MM.1S (cell line): Measurements from ENCODE around the gene USP47.

Experiments used
- DNase-seq: peaks from one replicate; pipeline ENCODE4 v3.0.0-alpha.2; 2015
- H2AFZ ChIP-seq: fragments of 300-600 bp; sonication (generic); 2 replicates; pipeline ENCODE4 v1.6.0; 2016; ENCODE audit warnings: antibody characterized with exemption, low read length
- H3F3A ChIP-seq: fragments of 300-600 bp; sonication (generic); 2 replicates; pipeline ENCODE4 v1.6.1; 2016; ENCODE audit warnings: mild to moderate bottlenecking, antibody characterized with exemption, low read length, moderate library complexity, mixed read lengths; ENCODE audit not compliant: insufficient read depth
- H3K27ac ChIP-seq: fragments of 300-600 bp; sonication (generic); 2 replicates; pipeline ENCODE4 v1.5.1; 2016; ENCODE audit warnings: mild to moderate bottlenecking, low read length
- H3K27me3 ChIP-seq: fragments of 300-600 bp; sonication (generic); replicated peaks from 2 replicates; pipeline ENCODE4 v1.6.0; 2016; ENCODE audit warnings: low read length; ENCODE audit not compliant: insufficient read depth
- H3K36me3 ChIP-seq: fragments of 300-600 bp; sonication (generic); replicated peaks from 2 replicates; pipeline ENCODE4 v1.6.1; 2016; ENCODE audit warnings: mild to moderate bottlenecking, low read length, mixed read lengths; ENCODE audit not compliant: insufficient read depth
- H3K4me1 ChIP-seq: fragments of 300-600 bp; sonication (generic); 2 replicates; pipeline ENCODE4 v1.6.1; 2016; ENCODE audit warnings: low read length, mixed read lengths
- H3K4me2 ChIP-seq: fragments of 300-600 bp; sonication (generic); 2 replicates; pipeline ENCODE4 v1.6.0; 2016; ENCODE audit warnings: low read depth, low read length
- H3K4me3 ChIP-seq: fragments of 300-600 bp; sonication (generic); 2 replicates; pipeline ENCODE4 v1.5.1; 2016; ENCODE audit warnings: low read length, mixed read lengths
- H3K79me2 ChIP-seq: fragments of 300-600 bp; sonication (generic); 2 replicates; pipeline ENCODE4 v1.6.1; 2016; ENCODE audit warnings: mixed run types, low read length, mixed read lengths
- H3K9ac ChIP-seq: fragments of 300-600 bp; sonication (generic); 2 replicates; pipeline ENCODE4 v1.6.1; 2016; ENCODE audit warnings: low read length, mixed read lengths
- H3K9me2 ChIP-seq: fragments of 300-600 bp; sonication (generic); replicated peaks from 2 replicates; pipeline ENCODE4 v1.6.1; 2016; ENCODE audit warnings: mild to moderate bottlenecking, low read length, mixed read lengths; ENCODE audit not compliant: insufficient read depth
- H3K9me3 ChIP-seq: fragments of 300-600 bp; sonication (generic); replicated peaks from 2 replicates; pipeline ENCODE4 v1.6.1; 2016; ENCODE audit warnings: mild to moderate bottlenecking, low read length, mixed read lengths; ENCODE audit not compliant: insufficient read depth
- H4K20me1 ChIP-seq: fragments of 300-600 bp; sonication (generic); 2 replicates; pipeline ENCODE4 v1.6.1; 2016; ENCODE audit warnings: mild to moderate bottlenecking, low read length, moderate library complexity, mixed read lengths; ENCODE audit not compliant: insufficient read depth
- EZH2 ChIP-seq: fragments of 300-600 bp; sonication (generic); optimal IDR thresholded peaks from 2 replicates; pipeline ENCODE3; 2017; ENCODE audit warnings: low read depth, mild to moderate bottlenecking, antibody characterized with exemption, low read length, mixed read lengths
- EZH2phosphoT487 ChIP-seq: fragments of 300-600 bp; sonication (generic); IDR thresholded peaks from 2 replicates; pipeline ENCODE4 v1.6.1; 2018; ENCODE audit warnings: antibody characterized with exemption, low read length
- TF ChIP-seq, protein P1 (sequence below): fragments of 300-600 bp; sonication (generic); IDR thresholded peaks from 2 replicates; pipeline ENCODE4 v1.5.1; 2016; ENCODE audit warnings: antibody characterized with exemption, low read length, mixed read lengths

The USP47 gene

DNA sequence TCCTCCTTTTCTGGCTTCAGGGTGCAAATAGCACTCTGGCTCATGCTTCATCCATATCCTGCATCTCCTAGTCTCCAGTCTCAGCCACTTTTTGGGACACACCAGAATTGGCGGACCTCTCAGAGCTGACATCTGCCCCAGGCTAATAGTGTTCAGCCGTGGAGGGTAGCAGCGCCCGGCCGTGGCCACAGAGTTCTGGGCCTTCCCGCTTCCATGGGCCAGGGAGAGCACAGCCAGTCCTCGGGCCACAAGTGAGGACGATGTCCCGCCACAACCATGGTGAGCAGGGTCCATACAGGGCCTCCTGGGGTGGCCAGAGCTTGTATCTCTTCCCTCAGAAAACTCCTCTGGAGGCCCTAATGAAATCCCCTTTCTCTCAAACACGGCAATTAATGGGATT, 140.7 kb downstream of the USP47 start:
- Histone ChIP-seq H4K20me1 (no peaks in the 10 kb centered on the region), H2AFZ (no peak overlapping the region), H3K27me3 (no peaks in the 10 kb centered on the region), H3K9ac (no peak overlapping the region), H3K36me3 (no peaks in the 10 kb centered on the region), H3K4me2 (no peak overlapping the region), H3K27ac (no peak overlapping the region), H3F3A (no peaks in the 10 kb centered on the region), H3K4me1 (no peaks in the 10 kb centered on the region), H3K79me2 (no peaks in the 10 kb centered on the region), H3K4me3 (no peak overlapping the region), H3K9me3 (no peaks in the 10 kb centered on the region), H3K9me2 (no peaks in the 10 kb centered on the region)
- DNase-seq, result no peak
- TF ChIP-seq EZH2phosphoT487 (no peak), EZH2 (no peak)
- TF ChIP-seq, protein P1, sequence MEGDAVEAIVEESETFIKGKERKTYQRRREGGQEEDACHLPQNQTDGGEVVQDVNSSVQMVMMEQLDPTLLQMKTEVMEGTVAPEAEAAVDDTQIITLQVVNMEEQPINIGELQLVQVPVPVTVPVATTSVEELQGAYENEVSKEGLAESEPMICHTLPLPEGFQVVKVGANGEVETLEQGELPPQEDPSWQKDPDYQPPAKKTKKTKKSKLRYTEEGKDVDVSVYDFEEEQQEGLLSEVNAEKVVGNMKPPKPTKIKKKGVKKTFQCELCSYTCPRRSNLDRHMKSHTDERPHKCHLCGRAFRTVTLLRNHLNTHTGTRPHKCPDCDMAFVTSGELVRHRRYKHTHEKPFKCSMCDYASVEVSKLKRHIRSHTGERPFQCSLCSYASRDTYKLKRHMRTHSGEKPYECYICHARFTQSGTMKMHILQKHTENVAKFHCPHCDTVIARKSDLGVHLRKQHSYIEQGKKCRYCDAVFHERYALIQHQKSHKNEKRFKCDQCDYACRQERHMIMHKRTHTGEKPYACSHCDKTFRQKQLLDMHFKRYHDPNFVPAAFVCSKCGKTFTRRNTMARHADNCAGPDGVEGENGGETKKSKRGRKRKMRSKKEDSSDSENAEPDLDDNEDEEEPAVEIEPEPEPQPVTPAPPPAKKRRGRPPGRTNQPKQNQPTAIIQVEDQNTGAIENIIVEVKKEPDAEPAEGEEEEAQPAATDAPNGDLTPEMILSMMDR, result no peak

DNA sequence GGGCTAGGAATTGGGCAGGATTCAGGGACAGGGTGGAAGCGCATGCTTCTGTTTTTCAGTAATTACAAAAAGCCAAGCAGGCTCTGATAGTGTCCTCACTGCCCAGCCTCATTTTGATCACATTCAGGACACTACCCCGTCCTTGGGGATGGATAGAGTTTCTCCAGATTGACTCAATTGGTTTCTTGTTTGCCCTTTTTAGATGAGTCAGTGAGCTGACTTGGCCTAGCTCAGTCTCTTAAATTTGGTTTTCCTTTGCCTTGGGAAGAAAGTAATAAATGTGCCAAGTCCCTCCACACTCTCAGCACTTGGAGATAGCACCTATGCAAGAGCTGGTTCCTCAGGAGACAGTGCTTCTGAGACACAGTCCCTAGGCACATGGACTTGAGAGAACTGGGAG, 141.2 kb downstream of the USP47 start:
- no peaks in the 10 kb centered on the region for H3K4me1 ChIP-seq
- DNase-seq, result no peak
- H3K27me3 ChIP-seq, result no peaks in the 10 kb centered on the region
- H3K27ac ChIP-seq, result no peak overlapping the region
- H3K9me3 ChIP-seq, result no peaks in the 10 kb centered on the region
- no peak overlapping the region for H3K4me3 ChIP-seq
- H4K20me1 ChIP-seq, result no peaks in the 10 kb centered on the region
- H3K9me2 ChIP-seq, result no peaks in the 10 kb centered on the region
- H2AFZ ChIP-seq, result no peak overlapping the region
- no peaks in the 10 kb centered on the region for H3K36me3 ChIP-seq
- H3K9ac ChIP-seq, result no peak overlapping the region
- no peak overlapping the region for H3K4me2 ChIP-seq
- TF ChIP-seq EZH2phosphoT487 (no peak), EZH2 (no peak)
- TF ChIP-seq, protein P1, result no peak
- H3F3A ChIP-seq, result no peaks in the 10 kb centered on the region
- no peaks in the 10 kb centered on the region for H3K79me2 ChIP-seq

DNA sequence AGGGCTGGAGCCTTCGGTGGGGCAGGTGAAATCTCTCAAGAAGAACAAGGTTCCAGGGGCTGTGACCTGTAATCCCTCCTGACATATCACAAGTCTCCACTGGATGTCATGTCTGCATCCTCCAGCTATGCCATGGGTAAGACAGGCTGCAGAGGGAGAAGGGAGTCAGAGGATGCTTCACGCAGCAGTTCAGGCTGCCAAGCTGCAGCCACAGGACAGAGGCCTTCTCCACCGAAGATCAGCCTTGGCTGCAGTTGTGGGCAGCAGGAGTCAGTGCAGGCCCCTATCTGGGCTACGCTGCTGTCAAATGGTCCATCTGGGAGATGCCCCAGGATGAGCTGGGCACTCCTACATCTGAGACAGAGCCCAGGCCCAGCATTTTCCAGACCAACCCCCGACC, 141.7 kb downstream of the USP47 start:
- TF ChIP-seq, protein P1, result no peak
- no peak for TF ChIP-seq EZH2
- TF ChIP-seq EZH2phosphoT487, result no peak
- Histone ChIP-seq H3K27ac (no peak overlapping the region), H3K9me2 (no peaks in the 10 kb centered on the region), H3K9me3 (no peaks in the 10 kb centered on the region), H3K4me2 (no peak overlapping the region), H3K27me3 (no peaks in the 10 kb centered on the region), H2AFZ (no peak overlapping the region), H3K36me3 (no peaks in the 10 kb centered on the region), H3K4me1 (no peaks in the 10 kb centered on the region), H3F3A (no peaks in the 10 kb centered on the region), H3K9ac (no peak overlapping the region), H3K4me3 (no peak overlapping the region), H4K20me1 (no peaks in the 10 kb centered on the region), H3K79me2 (no peaks in the 10 kb centered on the region)
- no peak for DNase-seq
